CD4-positive, alpha-beta T cell treated with Interleukin-6 for 4 hours (primary cell): Measurements from ENCODE around the gene FBXL22.

Experiments
- DNase-seq: peaks from one replicate; pipeline ENCODE4 v3.0.0-alpha.2; 2020; ENCODE audit warnings: mixed read lengths

The FBXL22 gene, protein sequence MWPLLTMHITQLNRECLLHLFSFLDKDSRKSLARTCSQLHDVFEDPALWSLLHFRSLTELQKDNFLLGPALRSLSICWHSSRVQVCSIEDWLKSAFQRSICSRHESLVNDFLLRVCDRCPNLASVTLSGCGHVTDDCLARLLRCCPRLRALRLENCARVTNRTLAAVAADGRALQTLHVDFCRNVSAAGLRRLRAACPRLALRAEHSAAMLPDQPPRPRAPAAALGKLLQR

GRCh38 chr15:63597038-63597790 lies at the start of gene FBXL22:
TSS of gene FBXL22 (plus strand) at chr15:63597387. CDS start at chr15:63597393, 6 bp downstream.
- no peak for DNase-seq

GRCh38 chr15:63551400-63551799 lies 45.8 kb upstream of the FBXL22 start:
- no peak for DNase-seq

DNA sequence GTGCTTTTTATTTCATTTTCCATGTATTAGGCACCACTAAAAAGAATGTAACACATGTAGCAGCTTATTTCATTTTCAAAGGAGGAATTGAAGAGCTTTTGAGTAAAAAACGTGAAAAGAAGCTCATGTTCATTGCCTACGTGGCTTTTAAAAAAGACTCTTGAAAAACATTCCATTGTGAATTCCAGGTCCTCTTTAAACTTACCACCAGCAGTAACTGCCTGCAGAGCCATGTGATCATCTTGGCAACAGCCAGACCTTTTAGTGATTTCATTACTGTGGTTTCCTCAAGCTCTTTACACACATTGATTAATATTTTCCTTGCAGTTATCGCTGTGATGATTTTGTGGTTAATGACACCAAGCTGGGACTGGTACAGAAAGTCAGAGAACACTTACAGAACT lies 43.8 kb upstream of the FBXL22 start:
- no peak for DNase-seq

DNA sequence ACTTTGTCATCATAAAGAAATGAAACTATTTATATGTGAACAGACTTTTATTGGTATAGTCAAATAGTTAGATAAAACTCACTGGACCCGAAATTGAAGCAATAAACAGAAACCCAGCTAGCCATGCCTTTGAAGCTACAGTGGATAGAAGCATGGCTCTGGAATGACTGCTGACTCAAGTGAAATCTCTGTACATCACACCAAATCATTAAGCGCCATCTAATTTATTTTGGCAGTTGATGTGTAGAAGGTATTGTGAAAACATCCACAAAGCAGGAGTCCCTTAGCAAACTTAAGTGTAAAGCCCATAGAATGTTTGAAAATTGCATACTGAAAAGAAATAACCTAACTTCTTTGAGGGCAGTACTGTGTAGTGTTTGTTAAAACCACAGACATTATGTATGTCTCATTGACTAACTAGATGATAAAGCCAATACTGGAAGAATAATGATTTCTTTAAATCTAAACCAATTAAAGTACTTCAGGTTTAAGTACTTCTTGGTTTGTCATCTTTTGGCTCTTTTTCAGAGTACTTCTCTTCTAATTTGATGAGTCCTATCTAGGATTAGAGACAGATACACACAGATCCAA lies 42.8 kb upstream of the FBXL22 start:
- DNase-seq = no peak

GRCh38 chr15:63555507-63555906 lies 41.7 kb upstream of the FBXL22 start:
- DNase-seq = no peak

DNA sequence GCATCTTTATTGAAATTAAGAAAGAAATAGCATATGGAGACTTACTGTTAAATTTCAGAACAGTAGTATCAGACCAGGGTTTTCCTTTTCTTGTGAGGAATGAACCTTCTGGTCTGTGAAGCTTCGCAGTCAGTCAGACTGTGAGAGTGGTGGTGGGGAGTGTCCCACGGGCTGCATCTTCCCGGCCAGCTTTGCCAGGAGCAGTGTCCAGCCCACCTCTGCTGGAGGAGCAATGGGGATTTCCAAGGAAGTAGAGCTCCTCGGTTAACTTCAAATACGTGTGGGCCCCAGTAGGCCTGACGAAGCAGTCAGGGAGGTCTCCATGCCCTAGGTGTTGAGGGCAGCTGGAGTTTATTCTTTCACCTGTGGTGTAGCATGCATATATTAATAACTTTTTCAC lies 40.9 kb upstream of the FBXL22 start:
- DNase-seq = no peak

DNA sequence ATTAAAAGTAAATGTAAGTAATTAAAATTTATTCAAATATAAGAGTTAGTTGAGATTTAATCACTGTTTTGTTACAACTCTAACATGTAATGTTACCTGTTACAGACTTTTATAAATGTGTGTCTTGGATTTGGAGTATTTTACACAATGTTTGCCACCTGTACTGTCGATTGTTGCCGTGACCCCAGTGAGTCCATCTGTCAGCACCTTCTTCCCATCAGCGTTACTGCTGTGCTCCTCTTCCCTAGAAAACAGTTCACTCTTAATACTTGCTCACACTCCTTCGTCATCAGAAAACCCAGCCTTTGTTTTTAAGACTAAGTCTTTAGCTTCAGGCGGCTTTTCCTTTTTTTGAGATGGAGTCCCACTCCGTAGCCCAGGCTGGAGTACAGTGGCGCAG lies 40.5 kb upstream of the FBXL22 start:
- DNase-seq = no peak

- DNase-seq = no peak
These were observed 37.4 kb upstream of the FBXL22 start for GRCh38 chr15:63559753-63560152.

DNA sequence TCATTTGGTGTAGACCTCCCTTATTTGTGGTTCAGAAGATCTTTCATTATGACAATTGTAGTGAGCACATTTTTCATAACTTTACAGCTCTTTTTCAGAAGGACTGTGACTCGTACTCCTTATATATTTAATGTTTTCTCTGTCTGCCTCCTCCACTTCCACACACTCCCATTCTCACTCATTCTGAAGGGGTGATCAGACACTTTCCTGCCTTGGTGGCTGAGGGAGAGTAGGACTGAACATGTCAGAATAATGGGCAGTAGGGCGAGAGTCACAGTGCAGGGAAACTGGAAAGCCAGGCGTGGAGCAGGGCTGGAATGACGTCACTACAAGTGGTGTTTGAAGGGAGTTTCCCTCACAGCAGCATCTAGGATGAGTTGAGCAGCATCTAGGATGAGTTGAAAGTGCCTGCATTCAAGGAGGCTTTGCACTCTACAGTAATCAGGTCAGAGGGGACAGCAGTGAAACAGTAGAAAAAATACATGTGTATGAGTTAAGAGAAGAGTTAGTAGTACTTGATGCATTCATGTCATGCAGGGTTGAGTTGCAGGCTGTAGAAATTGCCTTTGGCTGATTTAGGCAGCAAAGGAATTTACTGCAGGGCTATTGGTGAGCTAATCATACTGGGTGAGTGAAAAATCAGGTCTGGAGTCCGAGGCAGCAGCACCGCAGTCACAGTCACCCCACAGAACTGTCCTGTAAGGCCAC lies 36.3 kb upstream of the FBXL22 start:
- no peak for DNase-seq

DNA sequence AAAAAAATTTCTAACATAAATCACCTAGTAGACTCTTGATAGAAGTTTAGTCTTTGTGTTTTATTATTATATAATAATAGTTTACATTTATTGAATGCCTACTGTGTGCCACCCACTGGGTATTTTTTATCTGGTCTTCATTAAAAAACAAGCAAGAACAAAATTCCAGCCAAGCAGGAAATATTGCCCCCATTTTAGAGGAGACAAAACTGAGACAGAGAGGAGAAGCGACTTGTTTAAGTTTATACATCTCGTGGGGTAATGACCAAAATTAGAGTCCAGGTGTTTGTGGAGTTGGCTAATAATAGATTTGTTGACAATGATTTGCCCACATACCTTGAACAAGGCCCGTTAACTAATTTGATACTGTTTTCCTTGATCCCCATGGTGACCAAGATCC lies 33.1 kb upstream of the FBXL22 start:
- DNase-seq = no peak

- DNase-seq = no peak
These were observed 31.5 kb upstream of the FBXL22 start for GRCh38 chr15:63565536-63566186.

- no peak for DNase-seq
These were observed 24.3 kb upstream of the FBXL22 start for GRCh38 chr15:63572749-63573464.

- no peak for DNase-seq
These were observed 23.7 kb upstream of the FBXL22 start for GRCh38 chr15:63573533-63573932.

GRCh38 chr15:63575312-63575711 lies 21.9 kb upstream of the FBXL22 start:
- DNase-seq = no peak

DNA sequence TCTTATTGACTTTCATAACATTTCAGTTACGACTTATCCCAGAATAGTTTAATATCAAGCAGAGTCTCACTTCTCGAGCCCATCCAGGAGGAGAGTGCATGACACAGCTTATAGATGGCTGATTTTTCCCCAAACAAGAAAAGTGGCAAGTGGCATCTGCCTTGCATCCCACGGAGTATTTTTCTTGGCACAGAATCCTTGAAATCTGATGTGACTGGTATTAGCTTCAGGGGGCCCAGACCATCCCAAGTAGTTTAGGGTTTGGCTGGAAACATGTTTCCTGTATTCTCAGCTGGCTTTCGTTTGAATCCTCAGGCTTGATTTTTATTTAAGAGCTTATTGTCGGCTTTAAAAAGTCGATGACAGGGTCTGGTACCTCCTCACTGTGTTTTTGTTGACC lies 20.7 kb upstream of the FBXL22 start:
- DNase-seq = no peak

GRCh38 chr15:63582179-63582578 lies 15.0 kb upstream of the FBXL22 start:
- DNase-seq = no peak

DNA sequence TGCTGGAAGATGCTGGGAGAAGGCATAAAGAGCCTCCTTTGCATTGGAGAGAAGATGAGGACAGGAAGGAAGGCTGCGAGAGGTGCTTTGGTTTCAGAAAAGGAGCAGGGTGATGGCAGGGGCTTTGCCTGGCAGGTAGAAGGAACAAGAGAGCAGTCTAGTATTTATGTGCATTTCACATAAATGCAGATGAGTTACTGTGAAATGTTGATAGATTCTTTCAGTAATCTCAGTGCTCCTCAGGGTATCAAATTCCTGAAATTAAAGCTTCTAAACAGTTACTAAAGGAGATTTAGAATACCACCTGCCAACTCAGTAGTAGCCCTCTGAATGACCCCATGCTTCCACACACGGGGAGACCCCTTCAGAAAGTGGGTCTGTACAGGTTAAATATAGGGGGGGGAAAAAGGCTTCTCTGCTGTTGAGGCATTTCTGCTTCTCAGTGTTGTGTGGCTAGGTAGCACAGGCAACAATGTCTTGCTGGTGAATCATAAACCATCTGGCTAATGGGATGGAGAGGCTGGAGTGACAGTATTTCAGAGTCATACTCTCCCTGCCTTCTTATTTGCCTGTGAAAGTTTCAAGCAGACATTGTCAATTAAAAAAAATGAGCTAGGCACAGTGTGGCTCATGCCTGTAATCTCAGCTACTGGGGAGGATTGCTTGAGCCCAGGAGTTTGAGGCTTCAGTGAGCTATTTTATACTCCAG lies 14.3 kb upstream of the FBXL22 start:
- no peak for DNase-seq

DNA sequence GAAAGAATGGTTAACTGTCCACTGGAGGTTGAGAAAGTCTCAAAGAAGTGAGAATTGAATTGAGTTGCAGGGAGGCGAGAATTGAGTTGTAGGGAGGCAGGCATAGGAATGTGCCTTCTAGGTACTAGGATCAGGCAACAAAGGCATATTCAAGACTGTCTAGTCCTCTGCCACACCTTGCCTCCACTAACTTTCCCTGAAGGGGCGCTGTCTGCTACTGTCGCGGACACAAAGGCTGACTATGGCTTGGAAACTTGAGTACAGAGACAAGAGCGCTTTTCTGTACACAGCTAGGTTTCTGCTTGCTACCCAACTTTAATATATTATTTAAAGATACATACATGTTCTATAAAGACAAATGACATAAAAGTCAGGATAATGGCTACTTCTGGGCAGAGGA lies 10.4 kb upstream of the FBXL22 start:
- DNase-seq = no peak

DNA sequence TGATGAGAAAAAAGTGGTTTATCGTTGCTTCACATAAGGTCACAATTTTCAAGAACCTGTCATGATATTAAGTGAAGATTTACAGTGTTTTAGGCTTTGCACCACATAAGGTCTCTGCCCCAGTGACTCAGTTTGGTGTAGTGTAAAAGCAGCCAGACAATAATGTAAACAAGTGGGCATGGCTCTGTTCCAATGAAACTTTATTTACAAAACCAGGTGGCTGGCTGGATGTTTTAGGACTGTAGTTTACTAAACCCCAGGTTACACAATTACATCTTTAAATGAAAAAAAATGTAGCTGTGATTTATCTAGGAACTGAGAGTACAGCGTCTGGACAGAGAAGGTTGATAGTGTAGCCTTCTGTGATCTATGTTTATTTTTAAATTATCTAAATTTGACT lies 9.7 kb upstream of the FBXL22 start:
- no peak for DNase-seq

DNA sequence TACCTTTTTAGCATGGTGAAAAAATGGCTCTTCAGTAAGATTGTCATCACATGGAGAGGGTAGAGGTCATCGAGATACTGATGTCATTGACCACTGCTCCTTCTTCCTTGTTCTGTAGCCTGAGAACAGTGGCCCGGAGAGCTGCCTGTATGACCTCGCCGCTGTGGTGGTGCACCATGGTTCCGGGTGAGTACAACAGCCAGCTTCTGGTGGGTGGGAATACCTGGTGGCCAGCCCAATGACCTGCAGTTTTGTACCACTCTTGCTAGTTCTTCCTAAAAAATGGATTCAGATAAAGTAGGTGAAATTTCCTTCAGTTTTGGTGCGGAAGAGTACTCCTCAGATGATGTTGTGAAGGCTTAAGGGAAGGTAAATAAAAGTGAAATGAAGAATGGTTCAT lies 8.4 kb upstream of the FBXL22 start:
- DNase-seq = no peak
